GM18508 (cell line): ENCODE results near the gene TFEC.

ENCODE experiments used
- ATAC-seq: cut with Tn5 transposase; IDR thresholded peaks from one replicate; pipeline ENCODE4 v1.9.1; 2021; ENCODE audit warnings: moderate number of reproducible peaks; ENCODE audit not compliant: insufficient read depth, unreplicated experiment

TFEC gene

GRCh38 chr7:115997221-115997620 lies 33.3 kb downstream of the TFEC start:
- no peak for ATAC-seq

- no peak for ATAC-seq
Measured at GRCh38 chr7:115995701-115996100, 34.9 kb downstream of the TFEC start.

- ATAC-seq: no peak
Measured at GRCh38 chr7:115988401-115988800, 42.2 kb downstream of the TFEC start.

- no peak for ATAC-seq
Measured at GRCh38 chr7:115987486-115987885, 43.1 kb downstream of the TFEC start.

- ATAC-seq: no peak
Measured at GRCh38 chr7:115984105-115984504, 46.5 kb downstream of the TFEC start.

GRCh38 chr7:115980159-115980558 lies 50.4 kb downstream of the TFEC start:
- no peak for ATAC-seq

GRCh38 chr7:115976651-115977050 lies 53.9 kb downstream of the TFEC start:
- ATAC-seq: no peak

- ATAC-seq: no peak
Measured at GRCh38 chr7:115975766-115976165, 54.8 kb downstream of the TFEC start.

- no peak for ATAC-seq
Measured at GRCh38 chr7:115973406-115973805, 57.2 kb downstream of the TFEC start.

- no peak for ATAC-seq
Measured at GRCh38 chr7:115971506-115971905, 59.1 kb downstream of the TFEC start.

GRCh38 chr7:115968596-115968995 lies 62.0 kb downstream of the TFEC start:
- ATAC-seq: no peak

- ATAC-seq: no peak
Measured at GRCh38 chr7:115968171-115968570, 62.4 kb downstream of the TFEC start.

GRCh38 chr7:115965796-115966475 lies 64.6 kb downstream of the TFEC start:
- no peak for ATAC-seq

GRCh38 chr7:115965236-115965635 lies 65.3 kb downstream of the TFEC start:
- ATAC-seq: no peak

- no peak for ATAC-seq
Measured at GRCh38 chr7:115964799-115965198, 65.8 kb downstream of the TFEC start.

- no peak for ATAC-seq
Measured at GRCh38 chr7:115962340-115962739, 68.2 kb downstream of the TFEC start.

- no peak for ATAC-seq
Measured at GRCh38 chr7:115953592-115954255, 76.8 kb downstream of the TFEC start.

- ATAC-seq: no peak
Measured at GRCh38 chr7:115952832-115953231, 77.7 kb downstream of the TFEC start.

GRCh38 chr7:115951547-115951946 lies 79.0 kb downstream of the TFEC start:
- ATAC-seq: no peak

- ATAC-seq: no peak
Measured at GRCh38 chr7:115941703-115942268, 88.8 kb downstream of the TFEC start.

- ATAC-seq: no peak
Measured at GRCh38 chr7:115940460-115941060, 90.0 kb downstream of the TFEC start.
